ENCODE measurements around the gene PLXNB2. TPM values are rescaled to one million over a fixed set of nuclear protein-coding genes. Genes with fewer than 3 reads are reported as not detected.

PLXNB2 gene
- total RNA-seq, 1 donor from 2014 or later: 146 TPM

DNA sequence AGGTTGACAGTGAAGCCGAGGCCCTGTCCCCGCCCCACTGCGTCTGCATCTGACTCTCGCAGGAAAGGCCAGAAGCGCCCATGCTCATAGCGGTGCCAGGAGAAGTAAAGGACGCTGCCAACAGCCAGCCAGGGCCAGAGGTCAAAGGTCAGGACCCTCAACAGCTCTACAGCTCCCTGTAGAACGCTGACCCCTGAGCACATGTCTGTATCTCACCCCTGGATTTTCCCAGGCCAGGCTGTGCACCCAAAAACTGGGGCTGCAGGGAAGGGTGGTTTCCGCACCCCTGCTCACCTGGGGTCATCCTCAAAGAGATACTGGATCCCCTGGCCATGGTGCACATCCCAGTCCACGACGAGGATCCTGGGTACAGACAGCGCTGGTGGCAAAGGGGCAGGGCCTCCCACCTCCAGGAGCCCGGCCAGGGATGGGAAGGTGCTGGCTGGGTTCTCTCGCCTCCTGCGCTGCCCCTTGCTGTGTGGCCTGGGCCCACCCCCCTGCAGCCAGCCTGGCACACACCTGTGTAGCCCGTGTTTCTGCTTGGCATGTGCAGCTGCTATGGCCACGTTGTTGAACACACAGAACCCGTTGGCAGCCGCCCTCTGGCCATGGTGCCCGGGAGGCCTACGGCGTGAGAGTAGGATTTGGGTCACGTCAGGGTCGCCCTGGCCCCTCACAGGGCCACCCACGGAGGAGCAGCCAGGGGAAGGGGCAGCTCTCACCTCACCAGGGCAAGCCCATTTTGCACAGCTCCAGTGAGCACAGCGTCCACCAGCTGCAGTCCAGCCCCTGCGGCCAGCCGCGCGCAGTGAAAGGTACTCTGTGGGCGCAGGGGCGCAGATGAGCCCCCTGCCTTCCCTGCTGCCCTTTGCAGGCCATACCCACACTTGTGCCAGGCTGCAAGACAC, 57.9 kb downstream of the PLXNB2 start:
- DNase-seq: no peak

DNA sequence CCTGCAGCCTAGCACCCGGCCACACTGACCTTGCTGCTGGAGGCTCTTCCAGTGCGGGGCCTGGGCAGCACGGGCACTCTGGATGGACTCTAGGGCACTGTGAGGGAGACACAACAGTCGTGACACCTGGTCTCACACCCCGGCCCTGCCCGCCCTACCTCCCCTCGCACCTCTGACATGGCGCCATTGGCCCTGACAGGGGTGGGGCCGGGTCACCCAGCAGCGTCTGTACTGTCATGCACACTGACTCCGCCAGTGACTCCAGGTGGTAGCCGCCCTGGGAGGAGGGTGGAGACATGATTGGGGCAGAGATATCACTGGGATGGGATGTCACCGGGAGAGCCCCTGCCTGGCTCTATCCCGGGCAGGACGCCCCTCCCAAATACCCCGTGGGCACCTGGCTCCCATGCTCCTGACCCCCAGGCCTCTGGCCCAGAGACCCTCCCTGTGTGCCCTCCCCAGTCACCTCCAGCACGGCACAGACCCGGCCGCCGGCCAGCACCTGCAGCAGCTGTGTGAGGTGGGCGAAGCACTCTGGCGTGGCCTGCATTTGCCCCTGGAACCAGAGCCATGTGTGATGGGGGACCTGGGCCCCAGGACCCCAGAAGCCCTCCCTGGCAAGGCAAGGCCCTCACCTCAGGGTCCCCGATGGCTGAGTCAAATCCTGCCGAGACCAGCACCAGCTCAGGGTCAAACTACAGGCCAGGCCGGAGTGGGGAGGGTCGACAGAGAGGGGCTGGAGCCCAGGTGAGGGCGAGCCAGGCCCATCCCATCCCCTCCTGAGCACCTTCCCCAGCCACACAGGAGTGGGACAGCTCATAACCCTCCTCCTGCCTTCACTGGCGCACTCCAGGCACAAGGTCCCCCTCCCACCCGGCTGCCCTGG, 59.0 kb downstream of the PLXNB2 start:
- no peak for DNase-seq

DNA sequence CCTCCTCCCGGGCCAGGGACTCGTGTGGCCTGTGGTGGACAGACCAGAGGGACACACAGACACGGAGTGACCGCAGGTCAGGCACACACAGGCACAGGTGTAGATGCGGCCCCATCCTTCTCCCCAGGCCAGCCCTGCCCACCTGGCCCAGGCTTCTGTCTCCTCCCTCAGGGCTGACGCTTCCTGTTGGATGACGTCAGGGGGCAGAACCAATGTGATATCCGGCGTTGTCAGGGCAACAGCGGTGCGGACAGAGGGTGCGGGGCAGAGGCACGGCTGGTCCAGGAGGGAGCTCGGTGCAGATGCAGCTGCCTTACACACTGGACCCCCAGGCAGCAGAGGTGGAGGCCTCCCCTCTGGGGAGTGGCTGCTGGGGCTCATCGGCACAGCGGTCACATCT, 59.7 kb downstream of the PLXNB2 start:
- no peak for DNase-seq

DNA sequence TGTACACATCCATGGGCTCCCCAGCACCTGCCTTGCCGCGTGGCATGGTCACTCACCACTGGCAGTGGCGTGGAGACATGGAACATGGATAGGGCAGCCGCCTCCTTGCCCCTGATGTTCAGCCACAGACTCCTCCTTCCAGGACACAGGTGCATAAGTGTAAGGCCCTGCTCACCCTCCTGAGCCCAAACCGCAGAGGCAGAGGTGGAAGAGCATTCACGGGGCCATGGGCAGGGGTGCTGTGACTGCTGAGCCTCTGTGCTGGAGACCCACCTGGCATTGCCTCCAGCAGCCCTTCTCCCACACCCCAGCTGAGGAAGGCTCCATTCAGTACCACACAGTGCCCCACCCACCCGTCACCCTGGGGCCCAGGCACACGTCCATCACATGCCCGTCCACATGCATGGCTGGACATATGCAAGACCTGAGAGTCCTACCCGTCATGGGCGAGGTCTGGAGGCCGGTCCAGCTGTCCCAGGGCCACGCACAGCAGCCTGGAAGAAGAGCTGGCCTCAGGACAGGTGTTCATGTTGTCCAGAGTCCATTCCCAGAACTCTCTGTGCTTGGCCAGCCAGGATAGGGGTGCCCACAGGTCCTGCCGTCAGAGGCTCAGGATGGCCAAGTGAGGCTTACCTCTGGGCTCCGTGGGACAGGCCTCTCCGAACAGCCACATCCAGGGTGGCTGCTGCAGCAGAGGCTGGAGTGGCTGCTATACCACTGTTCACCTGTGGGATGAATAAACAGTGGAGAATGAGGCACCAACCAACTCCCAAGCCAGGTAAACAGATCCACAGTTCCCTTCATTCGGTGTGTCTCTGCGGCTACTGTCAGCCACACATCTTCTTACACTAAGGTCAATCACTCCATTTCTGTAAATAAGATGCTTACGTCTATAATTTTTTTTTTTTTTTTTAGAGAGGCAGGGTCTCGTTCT, 60.9 kb downstream of the PLXNB2 start:
- no peak for DNase-seq

DNA sequence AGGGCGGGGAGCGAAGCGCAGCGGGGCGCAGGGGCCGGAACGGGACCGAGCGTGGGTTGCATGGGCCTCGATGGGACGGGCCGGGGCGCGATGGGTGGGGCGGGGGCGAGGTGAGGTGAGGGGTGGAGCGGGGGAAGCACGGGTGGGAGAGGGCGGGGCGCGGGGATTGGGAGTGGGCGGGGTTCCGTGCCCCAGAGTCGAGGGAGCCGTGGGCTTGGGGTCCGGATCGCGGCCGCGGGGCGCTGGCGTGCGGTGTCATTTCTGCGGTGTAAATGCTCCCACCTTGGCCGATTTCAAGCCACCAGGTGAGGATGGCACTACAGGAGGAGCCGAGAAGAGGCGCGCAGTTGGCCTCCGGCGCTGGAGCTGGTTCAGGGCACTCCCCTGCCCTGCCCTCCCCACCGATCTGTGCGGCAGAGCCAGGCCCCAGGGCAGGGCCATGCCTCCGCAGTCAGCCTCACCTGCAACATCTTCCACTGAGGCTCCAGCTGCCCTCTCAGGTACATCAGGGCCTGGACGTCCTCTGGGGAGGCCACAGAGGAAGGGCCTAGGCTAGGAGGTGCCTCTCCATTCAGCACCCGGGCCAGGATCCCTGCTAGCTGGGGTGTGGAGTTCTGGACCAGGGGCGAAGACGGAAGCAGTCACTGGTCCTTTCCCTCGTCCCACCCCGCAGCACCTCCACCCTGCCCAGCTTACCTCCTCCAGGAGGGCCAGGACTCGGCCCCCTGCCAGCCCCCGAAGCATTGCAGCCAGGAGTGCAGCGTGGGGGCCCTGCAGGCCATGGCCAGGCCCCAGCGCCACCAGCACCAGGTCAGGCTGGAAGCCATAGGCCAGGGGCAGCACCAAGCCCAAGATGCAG, 62.0 kb downstream of the PLXNB2 start:
- no peak for DNase-seq

DNA sequence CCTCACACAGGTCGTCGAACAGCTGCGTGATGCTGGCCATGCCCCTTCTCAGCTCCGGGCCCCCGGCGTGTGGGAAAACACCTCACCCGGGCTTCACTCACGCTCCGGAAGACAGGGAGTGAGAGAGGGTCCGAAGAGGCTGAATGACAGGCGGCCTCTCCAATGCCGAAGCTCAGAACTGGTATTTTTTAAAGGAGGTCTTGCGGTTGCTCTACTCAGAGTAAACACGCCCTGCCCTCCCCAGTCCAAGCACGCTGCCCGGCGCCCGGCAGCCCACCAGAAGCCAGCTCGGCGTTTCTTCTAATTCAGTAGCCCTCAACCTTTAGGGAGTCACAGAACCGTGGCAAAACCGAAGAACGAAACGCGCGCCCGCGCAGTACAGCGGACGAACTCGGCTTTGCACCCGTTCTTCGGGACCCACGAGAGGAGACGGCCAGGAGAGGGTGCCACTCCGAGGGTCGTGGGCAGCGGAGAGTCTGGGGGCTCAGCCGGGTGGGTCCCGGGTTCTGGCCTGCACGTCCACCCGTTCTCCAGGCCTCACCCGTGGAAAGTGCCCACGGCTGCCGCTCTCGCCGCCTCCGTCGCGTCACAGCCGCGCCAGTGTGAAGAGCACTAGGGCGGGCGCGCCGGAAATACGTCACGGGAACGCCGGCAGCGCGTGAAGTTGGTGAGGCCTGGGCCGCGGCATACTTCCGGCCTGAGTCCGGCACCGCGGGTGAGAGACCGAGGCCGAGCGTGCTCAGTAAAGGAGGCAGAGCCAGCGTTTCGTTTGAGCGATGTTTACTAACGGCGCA, 62.8 kb downstream of the PLXNB2 start, which contains the start of gene TUBGCP6:
Gene TUBGCP6 (minus strand): TSS at position 604 of the 794 bp plus-strand sequence. CDS start 564 bp downstream, at position 40.
- DNase-seq: peak; percentile 98

DNA sequence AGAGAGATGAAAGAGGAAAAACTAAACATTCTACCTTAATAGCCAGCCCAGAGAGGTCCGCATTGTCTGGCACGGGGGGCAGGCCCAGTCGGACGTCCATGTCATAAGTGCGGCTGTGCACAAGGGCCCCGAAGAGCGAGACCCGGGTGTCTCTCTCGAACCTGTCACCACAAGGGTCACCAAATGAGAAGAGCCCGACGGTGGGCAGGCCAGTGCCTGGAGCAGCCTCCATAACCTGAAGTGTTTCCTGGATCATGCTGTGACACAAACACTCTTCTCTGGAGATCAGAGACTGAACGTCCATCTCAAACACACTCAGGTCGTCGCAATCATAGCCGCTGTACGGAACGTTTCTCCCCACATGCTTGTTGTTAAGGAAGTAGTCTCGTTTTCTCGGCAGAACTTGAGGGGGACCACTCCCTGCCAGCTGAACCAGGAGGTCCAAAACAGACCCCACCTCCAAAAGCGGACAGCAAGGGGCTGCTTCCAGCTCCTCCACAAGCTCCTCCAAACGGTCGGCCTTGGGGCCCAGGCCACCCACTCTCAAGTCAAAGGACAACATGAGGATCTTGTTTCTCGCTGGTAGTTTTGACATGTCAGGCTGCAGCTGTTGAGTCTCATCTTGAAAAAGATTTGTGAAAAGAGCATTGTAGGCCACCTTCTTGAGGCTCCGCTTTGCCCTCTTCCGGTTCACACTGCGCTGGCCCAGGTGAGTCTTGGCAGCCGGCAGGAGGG, 63.6 kb downstream of the PLXNB2 start:
- DNase-seq: no peak

DNA sequence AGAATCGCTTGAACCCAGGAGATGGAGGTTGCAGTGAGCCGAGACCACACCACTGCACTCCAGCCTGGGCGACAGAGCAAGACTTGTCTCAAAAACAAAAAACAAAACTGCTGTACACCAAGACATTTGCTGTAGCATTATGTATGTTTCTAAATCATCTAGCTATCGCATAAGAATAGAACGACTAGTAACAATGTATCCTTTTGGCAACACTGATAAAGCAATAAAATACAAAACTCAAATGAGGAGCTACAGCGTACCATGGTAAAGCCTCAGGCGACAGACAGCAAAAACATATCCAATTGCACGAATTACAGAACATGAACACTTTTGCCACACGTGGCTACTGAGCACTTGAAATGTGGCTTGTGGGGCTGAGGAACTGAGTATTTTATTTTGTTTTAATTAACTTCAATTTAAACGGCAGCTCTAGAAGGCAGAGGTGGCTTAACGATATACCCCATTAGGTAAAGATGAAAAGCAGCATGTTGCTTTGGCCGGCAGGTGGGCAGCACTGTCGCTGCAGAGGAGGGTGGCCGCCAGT, 65.0 kb downstream of the PLXNB2 start:
- DNase-seq: no peak

DNA sequence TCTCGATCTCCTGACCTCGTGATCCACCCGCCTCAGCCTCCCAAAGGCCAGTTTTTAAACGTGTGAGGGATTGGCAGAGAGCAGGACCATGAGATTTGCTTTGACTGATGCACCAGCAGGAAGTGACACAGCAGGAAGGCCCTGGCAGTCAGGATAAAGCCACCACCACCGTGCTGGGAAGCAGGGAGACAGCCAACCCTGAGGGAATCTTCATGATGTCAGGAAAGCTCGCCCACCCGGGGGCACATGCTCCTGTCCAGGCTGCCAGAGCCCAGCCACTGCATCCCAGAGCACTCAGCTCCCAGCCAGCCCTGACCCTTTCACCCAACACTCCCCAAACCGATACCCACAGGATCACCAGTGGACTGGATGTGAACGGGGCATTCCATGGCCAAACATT, 68.7 kb downstream of the PLXNB2 start:
- no peak for DNase-seq

DNA sequence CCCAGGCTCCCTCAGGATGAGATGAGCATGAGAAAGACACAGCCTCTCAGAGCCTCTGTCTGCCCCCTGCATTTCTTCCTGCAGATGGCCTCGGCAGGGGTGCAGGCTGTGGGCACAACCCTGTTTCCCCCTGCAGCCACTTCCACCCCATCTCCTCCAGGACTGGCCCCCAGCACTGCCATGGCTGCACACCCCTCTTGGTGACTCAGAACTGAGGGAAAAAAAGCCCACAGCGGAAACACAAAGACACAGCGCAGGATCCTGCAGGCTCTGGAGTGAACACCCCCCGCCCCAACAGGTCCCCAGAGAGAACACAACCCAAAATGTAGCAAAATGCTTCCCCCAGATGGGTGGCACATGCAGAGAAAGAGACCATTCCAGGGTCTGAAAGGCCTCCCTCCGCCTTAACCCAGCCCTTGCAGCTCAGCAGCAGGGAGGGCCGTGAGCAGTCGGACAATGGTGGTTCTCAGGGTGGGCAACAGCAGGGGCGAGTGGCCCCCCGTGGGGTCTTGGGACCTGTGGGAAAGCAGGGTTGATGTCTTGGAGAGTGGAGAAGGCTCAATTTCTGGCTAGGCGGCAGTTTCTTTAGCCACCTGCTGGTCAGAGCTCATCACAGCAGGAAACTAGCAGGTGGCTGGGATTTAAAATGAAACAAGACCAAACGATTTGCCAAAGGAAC, 70.6 kb downstream of the PLXNB2 start:
- DNase-seq: peak; percentile 41

DNA sequence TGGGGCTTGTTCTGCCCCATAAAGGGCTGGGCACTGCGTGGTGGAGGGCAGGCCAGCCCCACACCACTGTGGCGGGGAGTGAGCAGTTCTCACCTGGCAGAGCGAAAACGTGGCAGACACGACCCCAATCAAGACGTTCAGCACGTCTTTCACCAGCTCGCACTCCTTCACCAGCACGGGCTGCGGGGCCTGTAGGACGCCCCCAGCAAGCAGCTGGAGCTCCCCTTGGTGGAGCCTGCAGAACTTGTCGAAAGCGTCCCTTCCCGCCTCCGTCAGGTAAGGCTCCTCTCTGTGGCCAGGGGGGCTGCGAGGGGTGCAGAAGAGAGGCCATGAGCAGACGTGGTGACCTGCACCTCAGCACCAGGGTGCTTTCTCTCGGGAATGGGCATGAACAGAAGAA, 74.2 kb downstream of the PLXNB2 start:
- no peak for DNase-seq

DNA sequence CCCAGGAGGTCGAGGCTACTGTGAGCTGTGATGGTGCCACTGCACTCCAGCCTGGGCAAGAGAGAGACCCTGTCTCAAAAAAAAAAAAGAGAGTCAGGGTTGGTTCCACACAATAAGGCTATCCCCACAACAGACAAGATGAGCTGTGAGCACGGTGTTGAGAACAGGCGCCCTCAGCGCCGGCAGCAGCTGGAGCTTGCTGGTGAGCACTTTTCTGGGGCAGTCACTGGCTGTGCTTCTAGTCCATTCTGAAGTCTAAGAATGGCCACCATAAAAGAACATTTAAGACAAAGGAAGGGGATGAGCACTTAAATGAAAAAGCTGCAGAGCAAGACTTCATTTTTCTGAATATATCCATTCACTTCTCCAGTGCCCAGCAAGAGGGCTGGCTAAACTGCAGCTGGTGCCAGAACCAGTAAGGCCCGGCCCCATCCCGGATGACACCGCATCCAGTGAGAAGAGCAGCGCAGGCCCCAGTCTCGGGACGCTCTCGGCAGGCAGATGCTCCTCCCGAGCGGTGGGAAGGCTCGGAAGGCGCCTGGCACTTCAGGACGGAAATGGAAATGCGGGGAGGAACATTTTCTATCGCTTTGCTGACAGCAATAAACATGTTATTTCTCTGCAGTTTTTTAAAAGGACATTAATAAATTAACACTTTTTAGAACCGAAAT, 74.8 kb downstream of the PLXNB2 start:
- DNase-seq: no peak

DNA sequence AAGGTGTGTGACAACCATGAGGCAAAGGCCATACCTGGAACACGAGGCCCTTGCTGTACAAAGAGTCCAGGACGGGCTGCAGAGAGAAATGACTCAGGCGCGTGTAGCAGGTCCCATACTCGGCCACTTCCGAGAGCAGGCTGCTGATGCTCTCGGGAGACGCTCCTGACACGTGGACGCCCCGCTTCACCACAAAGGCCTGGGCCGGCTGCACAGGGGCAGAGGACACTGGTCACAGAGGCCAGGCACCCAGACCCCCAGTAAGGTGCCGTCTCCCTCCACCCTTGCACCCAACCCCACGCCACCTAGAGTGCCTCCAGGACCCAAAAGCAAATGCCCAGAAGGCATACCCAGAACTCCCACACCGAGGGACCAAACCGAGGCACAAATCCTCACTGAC, 78.1 kb downstream of the PLXNB2 start:
- DNase-seq: no peak

DNA sequence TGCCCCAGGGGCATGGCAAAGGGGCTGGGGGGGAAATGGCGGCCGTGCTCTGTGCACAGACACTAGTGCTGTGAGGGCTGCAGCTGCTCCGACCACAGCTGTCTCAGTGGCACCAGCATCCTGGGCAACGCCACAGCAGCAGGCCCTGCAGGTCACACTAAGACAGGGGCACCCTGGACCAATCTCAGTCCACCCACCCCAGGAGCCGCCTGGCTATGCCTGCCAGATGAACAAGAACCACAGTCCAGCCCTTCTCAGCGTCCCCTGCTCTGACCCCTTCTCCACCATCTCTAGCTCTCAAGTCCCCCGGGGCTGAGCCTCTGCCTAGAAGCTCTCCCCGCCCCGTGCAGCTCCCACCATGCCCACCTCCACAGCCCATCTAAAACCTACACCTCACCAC, 79.1 kb downstream of the PLXNB2 start:
- DNase-seq: no peak

DNA sequence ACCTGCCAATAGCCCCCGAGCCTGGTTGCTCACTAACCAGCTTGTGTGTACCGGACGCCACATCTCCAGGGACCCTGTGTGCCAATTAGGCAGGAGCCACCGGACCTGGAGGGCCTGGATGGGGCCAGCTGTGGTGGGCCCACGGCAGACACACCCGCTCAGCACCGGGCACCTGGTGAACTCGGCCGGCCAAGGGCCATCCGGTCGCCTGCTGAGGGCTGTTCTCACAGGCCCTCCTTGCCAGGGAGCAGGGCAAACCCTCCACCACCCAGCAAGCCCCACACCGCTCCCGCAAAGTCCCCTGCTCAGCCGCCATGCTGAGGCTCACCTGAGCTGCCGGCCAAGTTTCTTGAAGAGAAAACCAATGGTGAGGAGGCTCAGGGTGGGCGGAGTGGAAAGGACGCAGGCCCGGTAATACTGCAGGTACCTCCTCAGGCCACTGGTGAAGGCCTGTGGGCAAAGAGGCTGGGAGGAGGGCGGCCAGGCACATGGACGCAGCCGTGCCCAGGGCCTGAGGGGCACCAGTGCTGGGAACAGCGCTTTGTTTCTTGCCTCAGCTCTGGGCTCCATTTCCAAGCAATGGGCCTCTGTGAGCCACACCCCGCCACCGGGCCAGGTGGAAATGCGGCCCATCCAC, 79.7 kb downstream of the PLXNB2 start:
- DNase-seq: no peak

DNA sequence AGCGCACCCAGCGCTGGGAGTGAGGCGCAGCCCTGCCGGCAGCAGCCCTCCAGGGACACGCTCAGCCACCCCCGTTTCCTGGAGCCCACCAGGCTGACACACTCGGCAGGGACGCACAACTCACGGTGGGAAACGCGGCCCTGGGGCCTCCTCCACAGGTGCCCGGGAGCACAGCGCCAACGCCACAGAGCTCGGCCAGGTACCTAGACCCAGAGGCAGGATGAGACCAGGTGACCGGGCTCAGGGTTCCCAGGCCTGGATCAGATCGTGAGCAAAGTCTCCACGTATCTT, 80.6 kb downstream of the PLXNB2 start:
- DNase-seq: no peak

DNA sequence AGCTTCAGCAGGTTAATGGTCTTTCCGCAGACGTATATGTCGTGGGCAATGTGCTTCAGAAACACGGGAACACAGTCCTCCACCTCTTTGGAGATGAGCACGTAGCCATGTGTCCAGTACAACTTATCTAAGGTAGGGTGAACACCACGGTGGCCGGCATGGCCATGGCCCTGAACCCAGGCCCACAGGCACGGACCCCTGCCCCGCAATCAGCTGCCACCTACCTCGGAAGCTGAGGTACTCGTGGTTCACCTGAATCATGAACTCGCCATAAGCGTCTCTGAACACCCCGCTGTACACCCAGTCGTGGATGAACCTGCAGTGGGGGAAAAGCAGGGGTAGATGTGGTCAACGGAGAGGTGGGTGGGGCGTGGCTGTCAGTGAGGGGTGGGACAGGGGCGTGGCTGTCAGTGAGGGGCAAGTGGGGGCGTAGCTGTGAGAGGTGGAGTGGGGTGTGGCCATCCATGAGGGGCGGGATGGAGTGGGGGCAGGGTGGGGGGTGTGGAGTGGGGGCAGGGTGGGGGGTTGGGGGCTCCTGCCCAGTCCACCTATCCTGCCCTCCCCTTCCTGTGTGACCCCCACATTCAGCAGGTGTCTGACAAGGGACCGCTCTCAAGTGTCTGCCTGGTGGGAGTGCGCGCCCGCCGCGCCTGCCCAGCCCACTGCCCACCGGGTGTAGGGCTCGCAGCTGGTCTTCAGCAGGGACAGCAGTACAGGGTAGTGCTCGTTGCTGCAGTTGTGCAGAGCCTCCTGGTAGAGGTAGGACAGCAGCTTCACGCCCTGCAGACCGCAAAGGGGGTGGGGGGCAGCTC, 81.2 kb downstream of the PLXNB2 start:
- DNase-seq: no peak
